Esophagus (tissue), 2 donors: Measurements from ENCODE around the gene GRM2. TPM values are rescaled to one million over a fixed set of nuclear protein-coding genes. Genes with fewer than 3 reads are reported as not detected.

Experiments
- H3K27ac ChIP-seq, 2 donors: one replicate each; pipeline ENCODE4 v1.5.1; 2013; ENCODE audit warnings: low read depth in 2 of 2, mild to moderate bottlenecking in 2 of 2, inconsistent platforms in 1 of 2, low read length in 1 of 2, moderate library complexity in 1 of 2
- H3K27me3 ChIP-seq, 2 donors: one replicate each; pipeline ENCODE4 v1.6.1; 2013; ENCODE audit warnings: low read length in 2 of 2, control low read depth in 1 of 2, mild to moderate bottlenecking in 1 of 2; ENCODE audit not compliant: insufficient read depth in 2 of 2, control insufficient read depth in 1 of 2
- H3K36me3 ChIP-seq, 2 donors: one replicate each; pipeline ENCODE4 v1.6.1; 2013; ENCODE audit warnings: low read length in 1 of 2; ENCODE audit not compliant: control insufficient read depth in 2 of 2, insufficient read depth in 2 of 2
- H3K4me1 ChIP-seq, 2 donors: one replicate each; pipeline ENCODE4 v1.6.1; 2013; ENCODE audit warnings: low read length in 1 of 2; ENCODE audit not compliant: control insufficient read depth in 2 of 2, insufficient read depth in 2 of 2
- H3K4me3 ChIP-seq, 2 donors: one replicate each; pipeline ENCODE4 v1.5.1; 2013; ENCODE audit warnings: low read length in 2 of 2, mild to moderate bottlenecking in 2 of 2, low read depth in 1 of 2, moderate library complexity in 1 of 2
- H3K9me3 ChIP-seq, 2 donors: one replicate each; pipeline ENCODE4 v1.6.1; 2013; ENCODE audit warnings: mild to moderate bottlenecking in 2 of 2, low read depth in 1 of 2, low read length in 1 of 2, moderate library complexity in 1 of 2; ENCODE audit not compliant: control insufficient read depth in 2 of 2, insufficient read depth in 1 of 2
- WGBS, 2 donors: extraction: QIAGEN DNeasy Blood & Tissue Kit; methylation state at CpG; one replicate each; pipeline ENCODE4 v1.1.7; 2013; 5-methylcytosine and 5-hydroxymethylcytosine counted together
- polyA plus RNA-seq, 2 donors: library from polyadenylated mRNA; stranded (reverse); fragments of 200-250 nt; gene quantifications; one replicate each; pipeline ENCODE4 v1.2.3, GENCODE V29; 2013
- donor health status: healthy with polysubstance abuse.
- donor health status: Bipolar disorder and iron deficiency.

The GRM2 gene
- polyA plus RNA-seq = under 1 TPM; 0.10 to 0.14 TPM

- Histone ChIP-seq H3K27ac (no peak within 1 kb of the TSS), H3K27me3 (no peaks in the 10 kb centered on the region), H3K4me1 (no peaks in the 10 kb centered on the region), H3K9me3 (no peaks in the 10 kb centered on the region), H3K36me3 (peaks cover 4 to 29% of the 10 kb centered on the region in 2 donors), H3K4me3 (peak within 1 kb of the TSS; percentile 17 to 33)
- 8 to 9% methylated on average over 40 to 68 of the region's 69 CpGs for WGBS, 2 donors
Observed at GRCh38 chr3:51706788-51707731, at the start of gene GRM2. Gene GRM2 (plus strand): TSS chr3:51707068. CDS start chr3:51708984, 1,916 bp downstream.

- H3K27me3 ChIP-seq = no peaks in the 10 kb centered on the region
- peaks cover 13 to 15% of the 10 kb centered on the region in 2 donors for H3K36me3 ChIP-seq
- no peaks in the 10 kb centered on the region for H3K9me3 ChIP-seq
- no peak overlapping the region for H3K27ac ChIP-seq
- H3K4me1 ChIP-seq = no peaks in the 10 kb centered on the region
- no peak overlapping the region for H3K4me3 ChIP-seq
- 91 to 94% methylated on average over 3 of the region's 3 CpGs for WGBS, 2 donors
Observed at GRCh38 chr3:51657234-51657633, 49.6 kb upstream of the GRM2 start.

GRCh38 chr3:51659942-51660341, 46.9 kb upstream of the GRM2 start:
- no peaks in the 10 kb centered on the region for H3K9me3 ChIP-seq
- no peak overlapping the region for H3K27ac ChIP-seq
- H3K27me3 ChIP-seq = no peaks in the 10 kb centered on the region
- peaks cover 15 to 23% of the 10 kb centered on the region in 2 donors for H3K36me3 ChIP-seq
- 96% methylated on average over 9 of the region's 9 CpGs for WGBS, 2 donors
- H3K4me1 ChIP-seq = no peaks in the 10 kb centered on the region
- no peak overlapping the region for H3K4me3 ChIP-seq

- Histone ChIP-seq H3K4me3 (no peak overlapping the region), H3K36me3 (peaks cover 6 to 16% of the 10 kb centered on the region in 2 donors), H3K4me1 (peaks cover 0 to 3% of the 10 kb centered on the region in 2 donors), H3K9me3 (no peaks in the 10 kb centered on the region), H3K27ac (no peak overlapping the region), H3K27me3 (no peaks in the 10 kb centered on the region)
- 90 to 95% methylated on average over 14 of the region's 14 CpGs for WGBS, 2 donors
Observed at GRCh38 chr3:51662456-51662855, 44.4 kb upstream of the GRM2 start.

GRCh38 chr3:51668756-51669155, 38.1 kb upstream of the GRM2 start:
- Histone ChIP-seq H3K27ac (peak overlapping the region in 1 of 2 donors; percentile 36), H3K4me3 (no peak overlapping the region)
- WGBS, 2 donors = 91 to 96% methylated on average over 1 of the region's 1 CpG

GRCh38 chr3:51669241-51670052, 37.4 kb upstream of the GRM2 start:
- Histone ChIP-seq H3K9me3 (no peaks in the 10 kb centered on the region), H3K4me3 (no peak overlapping the region), H3K4me1 (peaks cover 10 to 21% of the 10 kb centered on the region in 2 donors), H3K36me3 (no peaks in the 10 kb centered on the region), H3K27ac (peak overlapping the region; percentile 15 to 34), H3K27me3 (no peaks in the 10 kb centered on the region)
- WGBS, 2 donors = 41 to 45% methylated on average over 9 of the region's 9 CpGs

More at GRCh38 chr3:51668756-51669155, 38.1 kb upstream of the GRM2 start:
- Histone ChIP-seq H3K27me3 (no peaks in the 10 kb centered on the region), H3K36me3 (no peaks in the 10 kb centered on the region), H3K9me3 (no peaks in the 10 kb centered on the region), H3K4me1 (peaks cover 7 to 16% of the 10 kb centered on the region in 2 donors)

GRCh38 chr3:51670053-51670822, 36.6 kb upstream of the GRM2 start:
- Histone ChIP-seq H3K4me3 (peak overlapping the region; percentile 78 to 87), H3K9me3 (no peaks in the 10 kb centered on the region), H3K4me1 (peaks cover 10 to 28% of the 10 kb centered on the region in 2 donors)

GRCh38 chr3:51670823-51671733, 35.8 kb upstream of the GRM2 start, which contains the start of gene TEX264:
Gene TEX264 (plus strand): TSS chr3:51671252. CDS start chr3:51674305, 3,053 bp downstream.
- Histone ChIP-seq H3K27me3 (no peaks in the 10 kb centered on the region), H3K4me3 (peak within 1 kb of the TSS; percentile 78 to 87), H3K9me3 (no peaks in the 10 kb centered on the region), H3K36me3 (no peaks in the 10 kb centered on the region), H3K27ac (peak within 1 kb of the TSS; percentile 90 to 96), H3K4me1 (peaks cover 7 to 31% of the 10 kb centered on the region in 2 donors)
- WGBS, 2 donors = 0% methylated on average over 76 to 81 of the region's 81 CpGs

More at GRCh38 chr3:51670053-51670822, 36.6 kb upstream of the GRM2 start:
- Histone ChIP-seq H3K27me3 (no peaks in the 10 kb centered on the region), H3K36me3 (no peaks in the 10 kb centered on the region), H3K27ac (peak overlapping the region; percentile 84 to 90)
- 53 to 55% methylated on average over 15 of the region's 15 CpGs for WGBS, 2 donors
